Esophagus muscularis mucosa (tissue), 3 donors: ENCODE results near the gene ZIC4.

Experiments
- POLR2A ChIP-seq: fragments of 450-650 bp; IDR thresholded peaks from one replicate; pipeline ENCODE4 v1.6.1; 2017; ENCODE audit warnings: antibody characterized with exemption, moderate library complexity, mild to moderate bottlenecking, low read depth
- TF ChIP-seq, protein P1 (sequence below), 3 experiments: fragments of 200-600 bp in 2 of 3; fragments of 450-650 bp in 1 of 3; sonication (generic) in 2 of 3; IDR thresholded peaks; one replicate each; pipeline ENCODE4 v1.5.1; 2017 to 2019; ENCODE audit warnings: antibody characterized with exemption in 3 of 3, mild to moderate bottlenecking in 2 of 3, moderate library complexity in 1 of 3

DNA sequence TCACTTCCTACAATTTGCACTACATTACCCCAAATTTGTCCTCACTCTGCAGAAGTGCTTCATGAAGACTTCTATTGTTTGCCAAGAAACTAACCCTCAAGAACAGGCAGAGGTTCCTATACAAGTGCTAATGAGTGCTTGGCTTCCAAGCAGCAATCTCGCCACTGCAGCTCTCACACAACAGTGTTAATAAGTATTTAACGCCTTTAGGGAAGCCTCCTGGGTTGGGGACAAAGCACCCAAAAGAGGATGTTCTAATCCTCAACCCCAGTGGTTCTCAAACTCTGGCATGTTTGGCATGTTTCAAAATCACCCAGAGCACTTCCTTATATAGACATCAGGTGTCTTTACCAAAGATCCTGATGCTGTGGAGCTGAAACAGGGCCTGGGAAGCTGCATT is 64.6 kb downstream of the ZIC4 start:
- TF ChIP-seq, protein P1, sequence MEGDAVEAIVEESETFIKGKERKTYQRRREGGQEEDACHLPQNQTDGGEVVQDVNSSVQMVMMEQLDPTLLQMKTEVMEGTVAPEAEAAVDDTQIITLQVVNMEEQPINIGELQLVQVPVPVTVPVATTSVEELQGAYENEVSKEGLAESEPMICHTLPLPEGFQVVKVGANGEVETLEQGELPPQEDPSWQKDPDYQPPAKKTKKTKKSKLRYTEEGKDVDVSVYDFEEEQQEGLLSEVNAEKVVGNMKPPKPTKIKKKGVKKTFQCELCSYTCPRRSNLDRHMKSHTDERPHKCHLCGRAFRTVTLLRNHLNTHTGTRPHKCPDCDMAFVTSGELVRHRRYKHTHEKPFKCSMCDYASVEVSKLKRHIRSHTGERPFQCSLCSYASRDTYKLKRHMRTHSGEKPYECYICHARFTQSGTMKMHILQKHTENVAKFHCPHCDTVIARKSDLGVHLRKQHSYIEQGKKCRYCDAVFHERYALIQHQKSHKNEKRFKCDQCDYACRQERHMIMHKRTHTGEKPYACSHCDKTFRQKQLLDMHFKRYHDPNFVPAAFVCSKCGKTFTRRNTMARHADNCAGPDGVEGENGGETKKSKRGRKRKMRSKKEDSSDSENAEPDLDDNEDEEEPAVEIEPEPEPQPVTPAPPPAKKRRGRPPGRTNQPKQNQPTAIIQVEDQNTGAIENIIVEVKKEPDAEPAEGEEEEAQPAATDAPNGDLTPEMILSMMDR (IDR thresholded peaks at IDR 0.05) = no peak
- no peak for TF ChIP-seq POLR2A
